Fibroblast of skin of scalp (primary cell): ENCODE measurements around the gene KRT81.
"Not testable (repeated sequence)": the region's sequence is repeated elsewhere in the genome, so short reads cannot be mapped to it uniquely, and the experiment has no call there.

Source experiments
- DNase-seq: peaks from one replicate; pipeline ENCODE4 v3.0.0-alpha.2; 2013

The KRT81 gene

GRCh38 chr12:52270541-52271070 lies 20.7 kb downstream of the KRT81 start:
- no peak for DNase-seq

- peak; percentile 51 for DNase-seq
Measured at GRCh38 chr12:52268212-52268611, 23.1 kb downstream of the KRT81 start.

DNA sequence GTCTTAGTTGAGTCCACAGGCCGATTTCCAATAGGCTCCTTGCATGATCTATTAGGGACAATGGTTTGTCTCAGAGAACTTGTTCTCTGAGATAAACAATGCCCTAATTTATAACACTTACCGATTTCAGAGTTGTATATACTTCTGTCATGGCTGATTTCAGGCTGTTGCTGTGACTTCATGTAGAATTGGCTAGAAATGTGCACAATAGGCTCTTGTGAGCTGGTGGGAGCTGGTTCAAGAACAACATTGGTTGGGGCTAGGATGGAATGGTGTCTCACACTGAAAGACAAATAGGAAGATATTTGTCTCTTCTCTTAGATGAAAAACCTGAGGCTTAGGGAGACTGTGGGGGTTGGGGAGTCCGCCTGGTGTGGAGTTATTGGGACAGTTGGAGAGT lies 23.6 kb downstream of the KRT81 start:
- no peak for DNase-seq

DNA sequence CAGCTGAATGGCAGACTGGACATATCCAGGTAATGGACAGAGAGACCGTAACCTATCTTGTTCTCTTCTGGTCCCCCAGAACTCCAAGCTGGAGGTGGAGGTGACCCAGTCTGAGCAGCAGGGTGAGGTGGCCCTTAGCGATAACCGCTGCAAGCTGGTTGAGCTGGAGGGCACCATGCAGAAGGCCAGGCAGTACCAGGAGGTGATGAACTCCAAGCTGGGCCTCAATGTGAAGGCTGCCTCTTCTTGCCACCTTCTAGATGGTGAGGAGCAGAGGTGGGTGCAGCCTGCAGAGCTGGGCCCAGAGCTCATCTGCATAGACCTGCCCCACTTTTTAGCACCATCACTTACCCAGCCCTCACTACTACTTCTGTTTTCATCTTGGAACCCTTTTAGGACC lies 24.1 kb downstream of the KRT81 start:
- DNase-seq = no peak

- no peak for DNase-seq
Measured at GRCh38 chr12:52266514-52266913, 24.8 kb downstream of the KRT81 start.

DNA sequence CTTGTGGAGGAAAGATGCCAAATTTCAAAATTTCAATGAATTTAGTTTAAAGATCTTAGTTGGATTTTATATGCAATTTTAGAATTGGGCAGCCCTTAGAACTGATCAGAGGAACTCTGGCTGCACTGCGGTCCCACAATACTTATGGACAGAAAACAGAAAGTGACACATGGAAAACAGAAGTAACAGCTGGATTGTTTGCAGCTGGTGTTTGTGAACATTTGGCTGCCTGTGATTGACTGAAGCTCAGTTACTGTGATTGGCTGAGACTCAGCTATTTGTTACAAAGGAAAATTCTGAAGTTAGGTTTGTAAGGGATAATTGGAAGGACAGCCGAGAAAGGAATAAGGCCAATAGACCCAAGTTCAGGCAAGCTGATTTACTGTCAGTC lies 26.9 kb downstream of the KRT81 start:
- no peak for DNase-seq

GRCh38 chr12:52263761-52264434 lies 27.4 kb downstream of the KRT81 start:
- no peak for DNase-seq

GRCh38 chr12:52262286-52262685 lies 29.0 kb downstream of the KRT81 start:
- DNase-seq = no peak

GRCh38 chr12:52261208-52261484 lies 30.2 kb downstream of the KRT81 start:
- DNase-seq = no peak

DNA sequence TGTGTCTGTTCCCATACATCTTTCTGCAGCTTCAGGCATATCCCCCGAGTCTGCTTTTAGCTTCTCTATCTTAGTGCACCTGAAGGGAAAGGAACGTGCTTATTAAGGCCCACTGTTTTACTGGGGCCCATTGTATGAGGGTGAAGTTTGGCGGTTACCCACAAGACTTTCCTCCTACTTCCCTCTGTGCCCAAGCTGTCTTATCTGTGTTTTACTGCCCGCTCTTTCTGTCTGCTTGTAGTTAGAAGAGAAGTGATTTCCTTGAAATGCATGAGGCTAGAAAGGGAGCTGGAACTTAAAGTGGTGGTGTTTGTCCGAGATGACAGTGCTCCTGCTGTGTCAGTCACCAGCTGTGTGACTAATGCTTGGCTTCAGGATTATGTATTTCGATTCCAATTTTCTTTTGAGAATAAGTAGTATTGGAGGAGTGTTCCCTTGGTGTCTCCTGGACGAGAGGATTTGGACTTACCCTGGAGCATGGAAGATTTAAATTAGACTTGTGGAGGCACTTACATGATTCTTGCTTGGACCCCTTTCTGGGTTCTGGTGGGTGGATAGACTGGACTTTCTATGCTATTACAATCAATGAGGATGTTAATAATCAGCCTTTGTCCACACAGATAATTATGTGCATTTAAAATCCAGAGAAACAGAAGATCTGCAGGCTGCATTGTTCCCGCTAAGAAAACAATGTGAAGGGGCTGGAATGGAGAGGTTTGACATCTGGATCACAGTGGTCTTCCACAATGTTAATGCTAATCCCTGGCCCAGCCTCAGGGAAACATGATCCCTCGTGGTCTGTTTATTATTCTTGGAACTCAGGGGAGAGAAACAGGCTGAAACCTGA lies 30.8 kb downstream of the KRT81 start:
- peak; percentile 52 for DNase-seq

DNA sequence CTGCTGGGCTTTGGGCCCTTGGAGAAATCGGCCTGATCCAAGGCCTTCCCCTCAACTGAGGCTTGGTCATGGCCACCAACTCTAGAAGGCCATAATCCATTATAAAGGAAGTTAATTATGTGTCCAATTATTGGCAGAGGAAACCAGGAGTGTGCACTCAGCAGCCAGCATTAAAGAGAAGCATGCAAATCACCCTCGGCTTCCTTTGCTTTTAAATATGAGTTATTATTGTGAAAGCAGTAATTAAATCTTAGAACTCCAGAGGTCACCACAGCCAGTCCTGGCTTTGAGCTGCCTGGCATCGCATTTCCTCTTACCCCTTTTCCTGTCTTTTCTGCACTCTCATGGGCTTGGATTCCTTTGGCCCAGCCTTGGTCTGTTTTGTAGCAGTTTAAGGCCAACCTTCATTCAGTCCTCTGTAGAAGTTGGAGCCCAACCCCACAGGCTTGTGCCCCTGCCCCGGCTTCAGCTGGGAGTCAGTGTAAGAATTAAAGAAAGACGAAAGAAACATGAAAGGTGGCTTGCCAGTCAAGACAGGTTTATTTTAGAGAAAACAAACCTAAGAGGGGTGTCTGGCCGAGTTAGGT lies 31.6 kb downstream of the KRT81 start:
- DNase-seq = peak; percentile 65

DNA sequence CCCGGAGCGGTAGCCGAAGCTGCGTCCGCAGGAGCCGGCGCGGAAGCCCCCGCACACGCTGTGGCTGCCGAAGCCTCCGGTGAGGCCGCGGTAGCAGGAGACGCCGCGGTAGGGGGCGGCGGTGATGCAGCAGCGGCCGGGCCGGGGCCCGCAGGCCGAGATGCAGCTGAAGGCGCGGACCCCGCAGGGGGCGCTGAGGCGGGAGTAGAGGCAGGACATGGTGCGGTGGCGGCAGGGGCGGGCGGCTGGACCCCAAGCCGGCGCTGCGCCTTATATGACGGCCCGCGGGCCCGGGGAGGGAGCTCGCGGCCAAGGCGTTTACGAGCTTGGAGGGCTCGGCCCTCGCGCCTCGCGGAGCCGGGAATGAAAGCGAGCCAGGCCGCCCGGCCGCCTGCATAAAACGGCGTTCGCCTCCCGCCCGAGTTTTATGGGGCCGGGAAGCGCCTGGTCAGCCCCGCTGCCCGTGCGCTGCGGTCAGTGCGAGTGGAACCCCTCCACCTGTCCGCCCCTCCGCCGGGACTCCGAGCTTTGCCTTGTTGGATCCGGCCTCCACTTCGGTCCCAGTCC lies 32.9 kb downstream of the KRT81 start:
- no peak for DNase-seq

DNA sequence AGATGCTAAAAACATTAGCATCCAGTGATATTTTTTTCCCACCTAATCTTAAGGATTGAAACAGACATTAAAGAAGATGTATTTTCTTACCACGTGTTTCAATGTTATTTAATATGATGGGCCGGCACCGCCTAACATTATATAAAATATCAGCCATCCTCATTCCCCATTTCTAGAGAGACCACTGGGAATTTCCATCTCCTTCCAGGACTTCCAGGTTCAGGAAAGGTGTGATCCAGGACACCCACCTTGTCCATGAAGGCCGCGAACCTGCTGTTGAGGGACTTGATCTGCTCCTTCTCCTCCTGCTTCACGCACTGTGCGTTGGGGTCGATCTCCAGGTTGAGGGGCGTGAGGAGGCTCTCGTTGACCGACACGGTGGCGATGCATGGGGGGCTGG lies 33.4 kb downstream of the KRT81 start:
- not testable (repeated sequence) for DNase-seq

DNA sequence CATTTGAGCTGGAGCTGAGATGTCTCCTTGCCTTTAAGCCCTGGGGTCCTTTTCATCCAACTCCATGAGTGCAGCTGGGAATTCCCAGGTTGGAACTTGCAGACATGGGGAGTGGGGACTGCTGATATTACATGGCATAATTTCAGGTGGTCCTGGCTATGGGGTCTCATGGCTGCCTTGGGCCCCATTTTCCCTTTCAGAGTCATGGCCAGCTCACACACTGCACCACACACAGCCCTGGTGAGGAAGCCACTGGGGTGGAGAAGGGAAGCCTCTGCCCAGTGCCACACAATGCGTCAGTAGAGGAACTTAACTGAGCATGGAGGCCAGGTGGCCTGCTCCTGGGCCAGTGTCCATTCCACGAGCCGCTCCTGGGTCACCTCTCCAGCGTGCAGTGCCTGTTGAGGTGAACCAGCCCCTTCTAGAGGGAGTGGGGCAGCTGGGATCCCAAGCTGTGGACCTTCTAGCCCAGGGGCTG lies 34.2 kb downstream of the KRT81 start:
- no peak for DNase-seq

GRCh38 chr12:52256584-52256935 lies 34.8 kb downstream of the KRT81 start:
- DNase-seq = no peak

DNA sequence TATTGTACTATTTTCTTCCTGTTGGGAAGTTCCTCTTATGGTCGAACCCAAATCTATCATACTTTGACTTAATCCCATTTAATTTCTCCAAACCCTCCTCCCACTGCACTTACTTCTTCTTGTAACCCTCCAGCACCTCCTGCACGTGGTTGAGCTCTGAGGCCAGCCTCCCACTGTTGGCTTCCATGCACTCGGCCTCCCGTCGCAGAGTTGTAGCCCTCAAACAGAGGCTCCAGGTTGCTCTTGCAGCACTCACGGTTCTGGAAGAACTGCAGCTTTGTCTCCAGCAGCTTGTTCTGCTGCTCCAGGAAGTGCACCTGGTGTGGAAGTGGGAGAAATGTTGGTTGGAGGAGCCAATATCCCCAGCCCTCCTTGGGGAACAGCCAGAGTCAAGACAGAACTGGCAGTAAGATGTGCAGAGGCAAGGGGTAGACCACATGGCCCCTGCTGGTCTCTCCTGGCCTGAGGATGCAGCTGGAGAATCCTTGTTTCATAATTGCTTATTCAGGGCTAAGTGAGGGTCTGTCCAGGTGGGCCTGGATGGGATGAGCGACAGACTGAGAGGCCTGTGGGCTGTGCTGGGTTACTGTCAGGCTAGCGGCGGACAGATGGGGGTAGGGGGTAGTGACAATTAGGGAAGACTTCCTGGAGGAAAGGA lies 35.3 kb downstream of the KRT81 start:
- no peak for DNase-seq

- DNase-seq = no peak
Measured at GRCh38 chr12:52254965-52255751, 36.2 kb downstream of the KRT81 start.

DNA sequence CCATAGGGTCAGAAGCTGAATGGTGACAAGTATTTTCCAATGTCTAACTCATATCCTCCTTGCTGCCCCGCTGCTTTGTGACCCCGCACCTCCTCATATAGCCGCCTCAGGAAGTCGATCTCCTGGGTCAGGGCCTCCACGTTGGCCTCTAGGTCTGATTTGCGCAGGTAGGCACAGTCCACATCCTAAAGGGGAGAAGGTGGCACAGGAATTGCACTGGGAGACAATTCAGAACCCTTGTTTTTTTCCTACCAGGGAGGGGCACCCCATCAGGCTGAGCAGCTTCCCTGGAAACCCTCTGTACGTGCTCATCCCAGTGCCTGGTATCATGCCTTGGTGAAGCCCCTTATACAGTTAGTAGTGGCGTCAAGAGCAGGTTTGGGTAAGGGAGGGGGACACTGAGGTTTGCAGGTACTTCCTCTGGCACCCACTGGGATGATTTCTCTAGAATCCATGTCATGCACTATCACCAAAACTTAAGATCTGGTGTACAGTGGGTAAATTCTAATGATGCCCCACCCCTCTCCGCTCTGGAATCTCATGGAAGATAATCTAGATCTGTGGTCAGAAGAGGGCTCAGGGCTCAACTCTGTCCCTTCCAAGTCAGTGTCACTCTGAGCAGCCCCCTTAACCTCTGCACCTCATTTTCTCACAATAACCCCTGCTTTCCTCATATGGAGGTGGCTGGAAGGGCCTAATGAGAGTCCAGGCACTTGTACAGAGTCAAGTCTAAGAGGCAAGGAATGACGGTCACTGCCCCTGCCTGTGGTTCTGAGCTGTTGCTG lies 37.0 kb downstream of the KRT81 start:
- no peak for DNase-seq

- DNase-seq = no peak
Measured at GRCh38 chr12:52253391-52254179, 37.7 kb downstream of the KRT81 start.

GRCh38 chr12:52252728-52253343 lies 38.5 kb downstream of the KRT81 start:
- DNase-seq = no peak
